Erythroblast (primary cell): ENCODE data around the gene MNT.

ENCODE experiments used
- GATA1 ChIP-seq: IDR thresholded peaks from 2 replicates; pipeline ENCODE4 v1.6.1; 2011; ENCODE audit warnings: low read depth, mild to moderate bottlenecking, control low read depth, low read length, moderate library complexity
- POLR2A ChIP-seq: IDR thresholded peaks from 2 replicates; pipeline ENCODE4 v1.6.1; 2011; ENCODE audit warnings: mild to moderate bottlenecking, low read length

GRCh38 chr17:2336215-2336851 is 64.5 kb downstream of the MNT start, which contains the start of gene TSR1:
- TF ChIP-seq POLR2A (peak; percentile 91), GATA1 (no peak)
